Smooth muscle cell (in vitro differentiated cells): ENCODE data around the gene BRAF. TPM values are rescaled to one million over a fixed set of nuclear protein-coding genes. Genes with fewer than 3 reads are reported as not detected.
"Not testable (repeated sequence)": the region's sequence is repeated elsewhere in the genome, so short reads cannot be mapped to it uniquely, and the experiment has no call there.

Experiments used
- DNase-seq: peaks from one replicate; lab custom pipeline; 2025; ENCODE audit not compliant: unreplicated experiment; lab: John Stamatoyannopoulos, UW
- H2AFZ ChIP-seq: fragments of 200-600 bp; sonication (generic); 2 replicates; pipeline ENCODE4 v1.6.0; 2016; ENCODE audit warnings: antibody characterized with exemption, low read depth, mild to moderate bottlenecking
- H3F3A ChIP-seq: fragments of 200-600 bp; sonication (generic); 2 replicates; pipeline ENCODE4 v1.6.0; 2017; ENCODE audit warnings: antibody characterized with exemption, low read depth
- H3K27ac ChIP-seq: fragments of 200-600 bp; sonication (generic); 2 replicates; pipeline ENCODE4 v1.5.1; 2016; ENCODE audit warnings: low read depth, mild to moderate bottlenecking
- H3K27me3 ChIP-seq: fragments of 200-600 bp; sonication (generic); 2 replicates; pipeline ENCODE4 v1.6.1; 2016; ENCODE audit warnings: low read depth, mild to moderate bottlenecking
- H3K36me3 ChIP-seq: fragments of 200-600 bp; sonication (generic); 2 replicates; pipeline ENCODE4 v1.5.1; 2016; ENCODE audit warnings: low read depth
- H3K4me1 ChIP-seq: fragments of 200-600 bp; sonication (generic); 2 replicates; pipeline ENCODE4 v1.5.1; 2016; ENCODE audit warnings: low read depth
- H3K4me2 ChIP-seq: fragments of 200-600 bp; sonication (generic); 2 replicates; pipeline ENCODE4 v1.6.0; 2016; ENCODE audit warnings: mild to moderate bottlenecking
- H3K4me3 ChIP-seq: fragments of 200-600 bp; sonication (generic); 2 replicates; pipeline ENCODE4 v1.5.1; 2016; ENCODE audit warnings: mild to moderate bottlenecking
- H3K79me2 ChIP-seq: fragments of 200-600 bp; sonication (generic); 2 replicates; pipeline ENCODE4 v1.6.0; 2016; ENCODE audit warnings: low read depth, mild to moderate bottlenecking
- H3K9ac ChIP-seq: fragments of 200-600 bp; sonication (generic); 2 replicates; pipeline ENCODE4 v1.6.0; 2016; ENCODE audit warnings: low read depth
- H3K9me3 ChIP-seq: fragments of 200-600 bp; sonication (generic); replicated peaks from 2 replicates; pipeline ENCODE4 v1.5.1; 2016; ENCODE audit warnings: low read depth
- H4K20me1 ChIP-seq: fragments of 200-600 bp; sonication (generic); 2 replicates; pipeline ENCODE4 v1.6.0; 2016; ENCODE audit warnings: low read depth
- CTCF ChIP-seq: fragments of 200-600 bp; sonication (generic); IDR thresholded peaks from 2 replicates; pipeline ENCODE4 v1.5.1; 2017; ENCODE audit warnings: borderline replicate concordance, mild to moderate bottlenecking, antibody characterized with exemption; ENCODE audit not compliant: insufficient read depth, poor library complexity, severe bottlenecking
- WGBS: methylation state at CpG from one replicate; pipeline ENCODE4 v1.1.7; 2016; ENCODE audit warnings: low lambda C conversion rate; 5-methylcytosine and 5-hydroxymethylcytosine counted together
- polyA plus RNA-seq: library from polyadenylated mRNA; unstranded; fragments of >200 nt; fragmentation: Nextera tagmentation; extraction: Ambion mirVana; gene quantifications from 2 replicates; pipeline ENCODE4 v1.2.1, GENCODE V29; 2016
- total RNA-seq: library from RNA; depleted of rRNA; stranded (reverse); fragments of >200 nt; gene quantifications from 2 replicates; pipeline ENCODE4 v1.2.3, GENCODE V29; 2014

The BRAF gene
- total and polyA plus RNA-seq, 2 experiments from 2014 or later = 6.5 to 28.9 TPM

GRCh38 chr7:140914083-140914482, 10.6 kb downstream of the BRAF start:
- no peaks in the 10 kb centered on the region for H3K36me3 ChIP-seq
- H3K9ac ChIP-seq = no peak overlapping the region
- H3K27me3 ChIP-seq = no peaks in the 10 kb centered on the region
- H4K20me1 ChIP-seq = peaks cover 98% of the 10 kb centered on the region
- DNase-seq = no peak
- H2AFZ ChIP-seq = no peak overlapping the region
- H3F3A ChIP-seq = no peaks in the 10 kb centered on the region
- peaks cover 6% of the 10 kb centered on the region for H3K4me1 ChIP-seq
- no peaks in the 10 kb centered on the region for H3K9me3 ChIP-seq
- H3K4me3 ChIP-seq = no peak overlapping the region
- H3K27ac ChIP-seq = no peak overlapping the region
- no peak for TF ChIP-seq CTCF
- H3K4me2 ChIP-seq = no peak overlapping the region
- peaks cover 98% of the 10 kb centered on the region for H3K79me2 ChIP-seq

GRCh38 chr7:140913596-140913928, 11.2 kb downstream of the BRAF start:
- Histone ChIP-seq H4K20me1 (peaks cover 98% of the 10 kb centered on the region), H3K79me2 (peaks cover 98% of the 10 kb centered on the region)
- H3K4me1 ChIP-seq, H3K9ac ChIP-seq, H3K4me3 ChIP-seq, H3K36me3 ChIP-seq, H3K9me3 ChIP-seq, H3F3A ChIP-seq, H3K27ac ChIP-seq, H3K4me2 ChIP-seq, H2AFZ ChIP-seq, H3K27me3 ChIP-seq, DNase-seq: not testable (repeated sequence)
- 79% methylated on average over 5 of the region's 5 CpGs for WGBS

DNA sequence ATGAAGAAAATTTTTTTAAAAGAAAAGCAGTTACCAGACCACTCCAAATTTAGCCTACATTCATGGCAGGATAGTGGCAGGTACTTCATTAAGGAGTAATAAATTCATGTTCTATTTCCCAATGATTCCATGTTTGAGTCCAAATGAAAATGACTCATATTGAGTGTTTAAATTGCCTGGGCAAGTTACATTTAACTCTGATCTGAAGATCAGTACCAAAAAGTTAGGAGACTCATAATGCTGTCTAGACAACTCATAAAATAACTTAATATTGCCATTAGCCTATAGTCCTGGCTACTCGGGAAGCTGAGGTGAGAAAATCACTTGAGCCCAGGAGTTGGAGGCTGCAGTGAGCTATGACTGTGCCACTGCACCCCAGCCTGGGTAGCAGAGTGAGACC, 13.0 kb downstream of the BRAF start:
- Histone ChIP-seq H3K9me3 (no peaks in the 10 kb centered on the region), H2AFZ (no peak overlapping the region), H4K20me1 (peaks cover 98% of the 10 kb centered on the region), H3K79me2 (peaks cover 98% of the 10 kb centered on the region), H3K4me3 (no peak overlapping the region), H3K4me1 (peaks cover 6% of the 10 kb centered on the region), H3F3A (no peaks in the 10 kb centered on the region), H3K27me3 (no peaks in the 10 kb centered on the region), H3K9ac (no peak overlapping the region), H3K36me3 (no peaks in the 10 kb centered on the region), H3K4me2 (no peak overlapping the region), H3K27ac (no peak overlapping the region)
- WGBS = 48% methylated on average over 1 of the region's 1 CpG
- no peak for TF ChIP-seq CTCF
- DNase-seq = no peak

- no peak overlapping the region for H3K4me2 ChIP-seq
- H3K4me3 ChIP-seq = no peak overlapping the region
- H4K20me1 ChIP-seq = peaks cover 96% of the 10 kb centered on the region
- peaks cover 95% of the 10 kb centered on the region for H3K79me2 ChIP-seq
- no peaks in the 10 kb centered on the region for H3K36me3 ChIP-seq
- H3K9ac ChIP-seq = no peak overlapping the region
- H3K9me3 ChIP-seq = no peaks in the 10 kb centered on the region
- H3K27me3 ChIP-seq = no peaks in the 10 kb centered on the region
- WGBS = 94% methylated on average over 5 of the region's 5 CpGs
- no peak overlapping the region for H2AFZ ChIP-seq
- no peaks in the 10 kb centered on the region for H3F3A ChIP-seq
- DNase-seq = no peak
- H3K4me1 ChIP-seq = peaks cover 6% of the 10 kb centered on the region
- no peak for TF ChIP-seq CTCF
- H3K27ac ChIP-seq = no peak overlapping the region
Measured at GRCh38 chr7:140909476-140910161, 15.1 kb downstream of the BRAF start.
